WI38 (cell line): ENCODE results near the gene CHCHD1.

Experiments used
- H3K4me3 ChIP-seq: 2 replicates; pipeline ENCODE4 v1.5.1; 2011; ENCODE audit warnings: low read depth, mild to moderate bottlenecking, control low read depth, low read length
- TF ChIP-seq, protein P1 (sequence below): IDR thresholded peaks from 2 replicates; pipeline ENCODE4 v1.5.1; 2012; ENCODE audit warnings: low read depth, mild to moderate bottlenecking, control low read depth, low read length

The CHCHD1 gene

DNA sequence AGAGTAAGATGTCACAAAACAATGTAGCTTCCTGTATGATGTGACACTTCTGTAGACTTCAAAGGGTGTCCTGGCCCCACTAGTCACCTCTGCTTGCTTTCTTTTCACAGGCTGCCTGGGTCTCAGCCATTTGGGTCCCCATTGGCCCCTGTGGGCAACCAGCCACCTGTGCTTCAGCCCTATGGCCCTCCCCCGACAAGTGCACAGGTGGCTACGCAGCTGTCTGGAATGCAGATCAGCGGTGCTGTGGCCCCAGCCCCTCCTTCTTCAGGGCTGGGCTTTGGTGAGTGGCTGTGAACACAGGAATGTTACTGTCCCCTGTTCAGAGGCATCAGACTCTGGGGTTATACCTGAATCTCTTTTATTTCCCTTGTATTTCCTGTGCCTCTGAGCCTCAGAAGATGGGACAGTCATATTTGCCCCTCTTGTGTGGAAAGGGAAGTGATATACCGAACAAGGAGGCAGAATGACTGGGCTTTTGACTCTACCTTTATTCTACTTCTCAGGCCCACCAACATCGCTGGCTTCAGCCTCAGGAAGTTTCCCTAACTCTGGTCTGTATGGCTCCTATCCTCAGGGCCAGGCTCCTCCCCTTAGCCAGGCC is 22.2 kb upstream of the CHCHD1 start:
- TF ChIP-seq, protein P1, sequence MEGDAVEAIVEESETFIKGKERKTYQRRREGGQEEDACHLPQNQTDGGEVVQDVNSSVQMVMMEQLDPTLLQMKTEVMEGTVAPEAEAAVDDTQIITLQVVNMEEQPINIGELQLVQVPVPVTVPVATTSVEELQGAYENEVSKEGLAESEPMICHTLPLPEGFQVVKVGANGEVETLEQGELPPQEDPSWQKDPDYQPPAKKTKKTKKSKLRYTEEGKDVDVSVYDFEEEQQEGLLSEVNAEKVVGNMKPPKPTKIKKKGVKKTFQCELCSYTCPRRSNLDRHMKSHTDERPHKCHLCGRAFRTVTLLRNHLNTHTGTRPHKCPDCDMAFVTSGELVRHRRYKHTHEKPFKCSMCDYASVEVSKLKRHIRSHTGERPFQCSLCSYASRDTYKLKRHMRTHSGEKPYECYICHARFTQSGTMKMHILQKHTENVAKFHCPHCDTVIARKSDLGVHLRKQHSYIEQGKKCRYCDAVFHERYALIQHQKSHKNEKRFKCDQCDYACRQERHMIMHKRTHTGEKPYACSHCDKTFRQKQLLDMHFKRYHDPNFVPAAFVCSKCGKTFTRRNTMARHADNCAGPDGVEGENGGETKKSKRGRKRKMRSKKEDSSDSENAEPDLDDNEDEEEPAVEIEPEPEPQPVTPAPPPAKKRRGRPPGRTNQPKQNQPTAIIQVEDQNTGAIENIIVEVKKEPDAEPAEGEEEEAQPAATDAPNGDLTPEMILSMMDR = no peak
- no peak overlapping the region for H3K4me3 ChIP-seq

DNA sequence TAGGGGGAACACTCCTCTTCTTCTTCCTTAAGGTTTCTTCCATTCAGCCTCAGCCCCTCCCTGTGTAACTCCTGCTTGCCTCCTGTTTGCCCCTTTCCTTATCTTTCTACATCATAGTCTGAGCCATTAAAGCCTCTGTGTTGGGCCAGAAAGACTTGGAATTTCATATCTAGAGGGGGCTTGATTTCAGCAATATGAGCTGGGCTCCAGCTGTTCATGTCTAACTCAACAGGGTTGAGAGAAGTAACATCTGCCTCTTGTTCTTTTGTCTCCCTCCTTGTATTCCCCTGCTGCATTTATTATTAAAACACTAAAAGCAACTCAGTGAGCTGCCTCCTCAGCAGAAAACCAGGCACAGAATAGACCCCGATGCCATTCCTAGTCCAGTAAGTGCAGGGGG is 20.1 kb upstream of the CHCHD1 start:
- H3K4me3 ChIP-seq = no peak overlapping the region
- TF ChIP-seq, protein P1 = no peak

DNA sequence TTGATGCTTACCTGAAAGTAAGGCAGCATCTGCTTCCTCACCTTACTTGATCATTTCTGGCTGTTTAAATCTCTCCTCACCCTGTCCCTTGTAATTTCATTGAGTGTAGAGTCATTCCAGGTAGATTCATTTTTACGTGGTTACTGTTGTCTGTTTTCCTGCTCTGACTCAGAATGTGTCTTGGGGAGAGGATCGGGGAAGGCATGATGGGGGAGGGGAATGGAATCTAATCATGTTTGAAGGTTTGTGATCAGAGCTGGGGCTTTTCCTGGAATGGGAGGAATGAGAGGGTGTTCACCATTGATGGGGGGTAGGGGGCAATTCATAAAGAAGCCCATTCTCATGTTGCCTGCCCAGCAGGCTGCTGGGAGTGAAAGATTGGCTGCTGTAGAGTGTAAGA is 18.9 kb upstream of the CHCHD1 start:
- TF ChIP-seq, protein P1 = no peak
- no peak overlapping the region for H3K4me3 ChIP-seq

DNA sequence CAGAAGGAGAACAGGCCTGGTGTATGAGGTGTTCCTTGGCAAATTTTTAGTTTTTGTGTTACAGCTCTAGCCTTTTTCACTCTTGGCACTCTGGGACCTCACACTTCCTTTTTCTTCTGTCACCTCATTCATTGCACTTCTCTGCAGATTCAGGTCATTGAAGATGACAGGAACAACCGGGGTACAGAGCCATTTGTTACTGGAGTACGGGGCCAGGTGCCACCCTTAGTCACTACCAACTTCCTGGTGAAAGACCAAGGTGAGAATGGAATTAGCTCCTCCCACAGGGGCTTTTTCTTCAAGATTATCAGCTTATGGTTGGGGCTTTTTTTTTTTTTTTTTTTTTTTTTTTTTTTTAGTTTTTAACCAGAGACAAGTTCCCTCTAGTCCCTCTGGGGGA is 18.5 kb upstream of the CHCHD1 start:
- no peak overlapping the region for H3K4me3 ChIP-seq
- TF ChIP-seq, protein P1 = no peak

DNA sequence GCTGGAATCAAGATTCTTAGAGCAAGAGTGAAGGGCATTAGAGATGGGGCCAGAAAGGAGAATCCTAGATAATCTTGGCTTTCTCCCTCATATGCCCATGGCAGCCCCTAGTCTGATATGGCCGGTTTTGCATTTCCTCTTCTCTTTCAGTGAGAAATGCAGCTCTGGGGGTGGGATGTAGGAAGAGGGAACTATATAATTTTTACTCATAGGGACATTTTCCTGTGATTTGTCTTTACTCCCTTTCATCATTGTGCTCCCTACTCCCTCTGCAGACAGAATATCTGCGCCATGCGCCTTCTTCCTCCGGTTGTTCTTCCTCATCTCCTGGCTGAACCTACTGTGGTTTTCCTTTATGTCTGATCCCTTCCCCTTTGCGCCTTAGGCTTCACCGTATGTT is 16.8 kb upstream of the CHCHD1 start:
- TF ChIP-seq, protein P1 = no peak
- H3K4me3 ChIP-seq = no peak overlapping the region

DNA sequence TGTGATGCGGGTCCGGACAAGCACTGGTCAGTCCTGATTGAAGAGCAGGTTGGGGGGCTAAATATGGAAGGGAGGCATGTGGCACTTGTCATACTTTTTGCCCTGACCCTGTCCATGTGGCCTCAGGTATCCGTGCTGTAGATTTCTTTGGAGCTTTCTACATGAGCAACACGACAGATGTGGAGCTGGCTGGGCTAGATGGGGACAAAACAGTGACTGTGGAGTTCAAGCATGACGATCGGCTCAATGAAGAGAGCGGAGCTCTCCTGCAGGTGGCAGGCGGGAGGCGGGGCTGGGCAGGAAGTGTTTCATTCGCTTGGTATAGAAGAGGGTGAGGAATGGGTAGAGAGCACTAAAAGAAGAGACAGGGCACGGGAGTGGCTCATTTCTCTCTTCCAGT is 13.0 kb upstream of the CHCHD1 start:
- H3K4me3 ChIP-seq = no peak overlapping the region
- TF ChIP-seq, protein P1 = no peak

DNA sequence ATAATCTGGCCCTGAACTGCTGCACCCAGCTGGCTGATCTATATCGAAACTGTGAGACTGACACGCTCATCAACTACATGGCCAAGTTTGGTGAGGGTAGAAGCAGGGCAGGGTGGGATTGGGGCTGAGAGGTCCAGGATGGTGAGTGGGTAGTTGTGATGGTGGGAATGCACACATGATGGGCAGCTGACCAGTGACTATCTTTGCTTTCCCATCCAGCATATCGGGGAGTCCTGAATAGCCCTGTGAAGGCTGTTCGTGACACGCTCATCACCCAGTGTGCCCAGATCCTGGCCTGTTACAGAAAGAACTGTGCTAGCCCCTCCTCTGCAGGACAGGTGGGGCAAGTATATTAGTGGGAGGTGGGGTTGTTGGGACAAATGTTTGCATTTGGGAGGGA is 12.5 kb upstream of the CHCHD1 start:
- TF ChIP-seq, protein P1 = no peak
- H3K4me3 ChIP-seq = no peak overlapping the region
